ACHN (cell line): ENCODE measurements around the gene CETP.
"Not testable (repeated sequence)": the region's sequence is repeated elsewhere in the genome, so short reads cannot be mapped to it uniquely, and the experiment has no call there.

ENCODE experiments used
- DNase-seq: peaks from one replicate; pipeline ENCODE4 v3.0.0-alpha.2; 2015
- in situ Hi-C: cut with HindIII; loops from 2 replicates; pipeline ENCODE4 v1.10.0; 2017; ENCODE audit warnings: low sequenced_read_pairs, low pct_ligation_motif_present, low pct_unique_long_range_greater_than_20kb

The CETP gene

DNA sequence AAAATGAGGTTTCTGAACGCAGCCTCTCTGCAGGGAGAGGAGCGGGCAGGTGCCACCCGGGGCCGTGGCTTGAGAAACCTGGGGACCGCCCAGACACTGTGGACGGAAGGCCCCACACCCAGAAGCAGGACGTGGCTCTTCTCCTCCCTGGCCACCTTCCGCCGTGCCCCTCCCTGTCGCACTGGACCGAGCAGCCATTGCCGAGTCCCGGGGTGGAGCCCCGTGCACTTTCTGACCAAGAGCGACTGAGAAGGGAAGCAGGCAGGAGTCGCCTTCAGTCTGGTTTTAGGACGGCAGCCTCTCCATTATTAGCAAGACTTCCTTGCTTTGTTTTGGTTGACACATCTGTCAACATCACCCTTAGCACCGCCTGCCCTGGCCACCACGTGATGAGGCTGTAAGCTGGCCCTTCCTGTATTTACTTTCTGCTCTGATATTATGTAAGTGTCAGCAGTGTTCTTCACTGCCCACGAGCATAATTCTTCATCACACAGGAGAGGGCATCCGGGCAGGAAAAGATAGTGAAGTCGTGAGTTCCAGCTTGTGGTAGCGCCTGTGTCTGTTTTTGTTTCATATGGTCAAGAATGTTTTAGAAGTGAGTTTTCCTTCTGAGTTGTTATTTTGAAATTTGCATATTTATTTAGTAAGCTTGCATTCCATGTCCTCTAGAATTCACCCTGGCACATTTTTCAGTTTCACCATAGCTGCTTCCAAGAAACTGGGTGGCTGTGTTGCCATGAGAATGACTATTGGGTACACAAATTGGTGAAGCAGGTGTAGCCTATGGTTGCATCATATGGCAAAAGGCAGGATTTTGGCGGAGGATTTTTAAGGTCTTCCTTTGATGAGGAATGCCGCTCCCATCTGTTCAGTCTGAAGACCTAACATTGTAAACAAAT is 28.8 kb upstream of the CETP start:
- in situ Hi-C loops: no loop called here
- peak; percentile 64 for DNase-seq

DNA sequence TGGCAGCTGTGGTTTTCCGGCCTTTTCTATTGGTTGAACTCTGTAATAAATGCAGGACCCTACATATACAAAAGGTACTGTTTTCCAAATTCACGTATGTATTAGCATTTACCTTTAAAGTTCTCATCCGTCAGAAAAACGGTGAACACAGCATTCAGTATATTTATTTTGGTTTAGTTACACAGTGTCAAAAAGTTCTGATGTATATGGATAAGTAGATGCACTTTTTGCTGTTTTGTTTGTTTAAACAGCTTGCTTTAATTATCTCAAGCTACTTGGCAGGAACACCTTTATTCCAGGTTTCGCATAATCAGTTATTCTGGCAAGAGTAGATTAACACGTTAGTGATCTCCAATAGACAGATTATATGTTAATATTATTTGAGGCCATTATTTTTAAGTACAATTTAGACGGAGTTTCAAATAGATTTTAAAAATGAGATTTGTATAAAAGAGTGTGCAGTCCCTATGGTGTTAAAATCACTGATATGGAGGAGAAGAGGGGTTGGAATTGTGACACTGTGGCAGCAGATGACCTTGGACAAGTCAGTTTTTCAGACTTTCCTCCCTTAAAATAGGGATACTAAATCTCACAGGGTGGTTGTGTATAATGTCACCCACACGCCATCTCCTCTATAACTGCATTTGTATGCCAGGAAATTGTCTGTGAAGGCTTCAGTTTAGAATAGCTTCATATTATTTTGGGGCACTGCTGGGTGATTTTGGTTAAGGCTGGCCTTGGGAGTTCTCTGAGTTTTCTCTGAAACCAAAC is 27.7 kb upstream of the CETP start:
- in situ Hi-C loops: no loop called here

DNA sequence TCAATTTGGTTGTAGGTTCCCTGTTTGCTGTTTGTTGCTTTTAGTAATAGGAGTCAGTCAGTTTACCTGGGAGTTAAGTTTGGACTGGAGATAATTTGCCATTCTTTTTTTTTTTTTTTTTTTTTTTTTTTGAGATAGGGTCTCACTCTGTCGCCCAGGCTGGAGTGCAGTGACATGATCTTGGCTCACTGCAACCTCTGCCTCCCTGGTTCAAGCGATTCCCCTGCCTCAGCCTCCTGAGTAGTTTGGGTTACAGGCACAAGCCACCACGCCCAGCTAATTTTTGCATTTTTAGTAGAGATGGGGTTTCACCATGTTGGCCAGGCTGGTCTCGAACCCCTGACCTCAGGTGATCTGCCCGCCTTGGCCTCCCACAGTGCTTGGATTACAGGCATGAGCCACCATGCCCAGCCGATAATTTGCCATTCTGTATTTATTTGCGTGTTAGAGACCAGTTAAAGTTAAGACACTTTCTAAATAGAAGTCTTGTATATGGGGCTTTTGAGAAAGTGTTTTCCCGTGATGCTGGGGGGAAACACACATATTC is 27.1 kb upstream of the CETP start:
- in situ Hi-C loops, DNase-seq: not testable (repeated sequence)

More for the DNA sequence above, 27.7 kb upstream of the CETP start:
- no peak for DNase-seq

DNA sequence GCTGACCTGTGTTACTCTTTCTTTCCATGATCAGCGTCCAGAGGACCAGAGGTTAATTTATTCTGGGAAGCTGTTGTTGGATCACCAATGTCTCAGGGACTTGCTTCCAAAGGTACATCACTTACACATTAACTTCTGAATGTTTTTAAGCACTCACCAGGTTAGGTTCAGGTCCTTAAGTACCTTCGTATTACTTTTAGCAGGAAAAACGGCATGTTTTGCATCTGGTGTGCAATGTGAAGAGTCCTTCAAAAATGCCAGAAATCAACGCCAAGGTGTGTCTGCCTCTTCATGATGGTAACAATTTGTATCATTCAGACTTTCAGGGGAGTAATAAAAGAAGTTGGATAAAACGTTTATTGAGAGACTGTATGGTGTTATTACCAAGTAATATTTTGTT is 26.5 kb upstream of the CETP start:
- no peak for DNase-seq
- in situ Hi-C loops: no loop called here

DNA sequence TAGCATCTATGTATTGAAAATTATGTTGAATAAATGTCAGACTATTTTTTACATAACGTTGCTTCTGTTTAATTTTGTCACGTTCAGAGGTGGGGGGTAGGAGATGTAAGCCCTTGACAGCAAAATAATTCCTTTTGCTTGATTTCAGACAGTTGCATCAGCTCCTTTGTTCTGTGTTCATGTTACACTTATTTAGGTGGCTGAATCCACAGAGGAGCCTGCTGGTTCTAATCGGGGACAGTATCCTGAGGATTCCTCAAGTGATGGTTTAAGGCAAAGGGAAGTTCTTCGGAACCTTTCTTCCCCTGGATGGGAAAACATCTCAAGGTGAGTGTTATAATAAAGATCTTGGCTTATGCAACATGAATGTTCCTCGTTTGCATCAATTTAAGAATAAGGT is 25.3 kb upstream of the CETP start:
- in situ Hi-C loops: no loop called here
- no peak for DNase-seq

DNA sequence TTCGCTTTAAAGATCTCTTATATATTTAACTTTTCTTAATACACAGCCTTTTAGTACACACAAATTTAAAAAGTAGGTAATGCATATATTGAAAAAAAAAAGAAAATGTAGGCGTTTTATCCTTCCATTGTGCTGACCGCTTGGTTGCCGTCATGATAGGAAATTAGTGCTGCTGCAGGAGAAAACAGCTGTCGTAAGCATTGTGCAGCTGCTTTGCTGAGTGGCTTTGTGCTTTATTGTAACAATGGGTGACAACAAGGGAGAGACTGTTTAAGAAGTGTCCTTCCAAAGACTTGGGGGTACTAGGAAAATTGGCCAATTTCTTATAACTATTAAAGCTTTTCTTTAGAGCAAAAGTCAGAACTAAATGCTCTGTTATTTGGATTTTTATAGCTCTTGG is 24.8 kb upstream of the CETP start:
- DNase-seq: no peak
- in situ Hi-C loops: no loop called here

DNA sequence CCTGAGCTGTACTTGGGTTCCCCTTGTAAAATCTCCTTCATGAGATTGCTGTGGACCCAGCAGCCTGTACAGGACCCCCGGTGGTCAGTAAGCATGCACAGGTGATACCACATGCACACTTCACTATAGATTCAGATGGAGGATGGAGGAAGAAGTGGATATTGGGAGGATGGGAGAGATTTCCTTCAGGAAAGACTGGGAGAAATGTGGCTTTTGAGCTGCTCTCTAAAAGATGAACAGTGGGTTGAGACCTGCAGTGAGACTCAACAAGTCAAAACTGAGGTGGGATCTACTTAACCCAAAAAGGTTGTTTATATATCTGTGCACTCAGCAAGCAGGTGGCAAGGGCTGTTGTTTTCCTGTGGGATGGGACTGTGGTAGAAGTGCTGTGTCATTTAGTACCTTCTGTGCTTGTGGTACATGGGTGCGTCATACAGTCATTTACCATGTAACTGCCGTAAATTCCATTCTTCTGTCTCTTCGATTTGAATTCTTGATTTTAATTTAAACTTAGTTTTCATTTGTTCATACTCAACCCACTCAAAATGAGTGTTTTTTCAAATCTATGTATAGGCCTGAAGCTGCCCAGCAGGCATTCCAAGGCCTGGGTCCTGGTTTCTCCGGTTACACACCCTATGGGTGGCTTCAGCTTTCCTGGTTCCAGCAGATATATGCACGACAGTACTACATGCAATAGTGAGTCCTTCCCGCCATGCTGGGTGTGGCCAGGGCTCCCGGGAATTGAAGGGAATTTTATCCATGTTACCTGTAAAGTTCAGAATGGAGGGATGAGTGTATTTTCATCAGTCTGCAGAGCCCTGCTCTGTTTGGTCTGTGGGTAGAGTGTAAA is 22.9 kb upstream of the CETP start:
- in situ Hi-C loops: no loop called here
- DNase-seq: no peak

DNA sequence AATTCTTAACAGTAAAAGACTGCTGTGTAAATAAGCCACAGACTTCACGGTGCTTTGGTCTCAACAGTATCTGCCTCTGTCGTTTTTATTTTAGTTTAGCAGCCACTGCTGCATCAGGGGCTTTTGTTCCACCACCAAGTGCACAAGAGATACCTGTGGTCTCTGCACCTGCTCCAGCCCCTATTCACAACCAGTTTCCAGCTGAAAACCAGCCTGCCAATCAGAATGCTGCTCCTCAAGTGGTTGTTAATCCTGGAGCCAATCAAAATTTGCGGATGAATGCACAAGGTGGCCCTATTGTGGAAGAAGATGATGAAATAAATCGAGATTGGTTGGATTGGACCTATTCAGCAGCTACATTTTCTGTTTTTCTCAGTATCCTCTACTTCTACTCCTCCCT is 21.9 kb upstream of the CETP start:
- no peak for DNase-seq
- in situ Hi-C loops: no loop called here

DNA sequence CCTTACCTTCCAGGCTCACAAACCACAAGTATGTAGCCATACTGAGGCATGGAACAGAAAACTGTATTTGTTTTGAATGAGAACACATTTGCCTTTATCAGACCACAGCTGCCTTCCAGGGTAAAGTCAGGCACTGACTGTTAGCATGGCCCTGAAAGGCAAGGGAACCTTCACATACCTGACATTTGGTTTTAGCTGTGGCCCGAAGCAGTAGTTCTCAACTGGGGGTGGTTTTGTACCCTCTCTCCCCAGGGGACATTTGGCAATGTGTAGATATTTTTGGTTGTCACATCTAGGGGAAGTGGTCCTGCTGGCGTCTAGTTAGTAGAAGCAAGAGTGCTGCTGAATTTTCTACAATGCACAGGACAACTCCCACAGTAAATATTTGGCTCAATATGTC is 20.7 kb upstream of the CETP start:
- in situ Hi-C loops: no loop called here
- DNase-seq: no peak

DNA sequence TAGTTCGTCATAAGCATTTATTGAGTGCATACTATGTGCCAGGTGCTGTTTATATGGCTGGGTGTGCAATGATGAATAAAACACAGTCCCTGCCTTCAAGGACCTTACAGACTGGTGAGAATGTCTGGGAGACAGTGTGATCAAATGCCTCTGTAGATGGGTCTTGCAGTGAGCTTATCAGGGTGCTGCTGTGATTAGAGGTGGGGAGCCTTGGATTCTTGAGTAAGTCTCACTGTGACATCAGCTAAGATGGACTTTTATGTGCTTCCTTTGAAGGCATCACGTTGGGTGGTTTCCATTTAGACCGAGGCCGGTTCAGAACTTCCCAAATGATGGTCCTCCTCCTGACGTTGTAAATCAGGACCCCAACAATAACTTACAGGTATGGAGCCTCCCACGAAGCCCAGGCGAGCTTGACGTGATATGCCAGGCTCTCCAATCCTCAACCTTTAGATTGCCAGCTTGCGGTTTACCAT is 19.9 kb upstream of the CETP start:
- no peak for DNase-seq
- in situ Hi-C loops: no loop called here

DNA sequence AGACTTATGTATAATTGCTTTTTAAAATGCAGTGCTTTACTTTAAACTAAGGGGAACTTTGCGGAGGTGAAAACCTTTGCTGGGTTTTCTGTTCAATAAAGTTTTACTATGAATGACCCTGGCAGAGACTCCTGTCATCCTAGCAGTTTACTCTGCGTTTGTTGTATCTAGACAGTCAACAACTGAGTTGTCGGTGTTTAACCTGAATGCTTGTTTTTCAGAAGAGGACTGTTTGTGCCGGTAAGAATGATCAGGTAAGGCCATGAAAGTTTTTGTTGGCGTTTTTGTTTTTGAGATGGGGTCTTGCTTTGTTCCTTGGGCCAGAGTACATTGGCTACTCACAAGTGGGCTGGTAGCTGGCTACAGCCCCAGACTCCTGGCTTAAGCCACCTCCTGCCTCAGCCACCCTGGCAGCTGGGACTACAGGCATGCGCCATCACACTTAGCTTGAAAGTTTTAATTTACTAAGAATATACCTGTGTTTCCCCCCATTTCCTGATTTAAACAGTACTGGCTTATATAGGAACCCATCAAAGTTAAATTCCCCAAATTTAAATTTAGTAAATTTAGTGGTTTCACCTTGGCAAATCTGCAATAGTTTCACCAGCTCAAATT is 17.9 kb upstream of the CETP start:
- DNase-seq: no peak
- in situ Hi-C loops: no loop called here

DNA sequence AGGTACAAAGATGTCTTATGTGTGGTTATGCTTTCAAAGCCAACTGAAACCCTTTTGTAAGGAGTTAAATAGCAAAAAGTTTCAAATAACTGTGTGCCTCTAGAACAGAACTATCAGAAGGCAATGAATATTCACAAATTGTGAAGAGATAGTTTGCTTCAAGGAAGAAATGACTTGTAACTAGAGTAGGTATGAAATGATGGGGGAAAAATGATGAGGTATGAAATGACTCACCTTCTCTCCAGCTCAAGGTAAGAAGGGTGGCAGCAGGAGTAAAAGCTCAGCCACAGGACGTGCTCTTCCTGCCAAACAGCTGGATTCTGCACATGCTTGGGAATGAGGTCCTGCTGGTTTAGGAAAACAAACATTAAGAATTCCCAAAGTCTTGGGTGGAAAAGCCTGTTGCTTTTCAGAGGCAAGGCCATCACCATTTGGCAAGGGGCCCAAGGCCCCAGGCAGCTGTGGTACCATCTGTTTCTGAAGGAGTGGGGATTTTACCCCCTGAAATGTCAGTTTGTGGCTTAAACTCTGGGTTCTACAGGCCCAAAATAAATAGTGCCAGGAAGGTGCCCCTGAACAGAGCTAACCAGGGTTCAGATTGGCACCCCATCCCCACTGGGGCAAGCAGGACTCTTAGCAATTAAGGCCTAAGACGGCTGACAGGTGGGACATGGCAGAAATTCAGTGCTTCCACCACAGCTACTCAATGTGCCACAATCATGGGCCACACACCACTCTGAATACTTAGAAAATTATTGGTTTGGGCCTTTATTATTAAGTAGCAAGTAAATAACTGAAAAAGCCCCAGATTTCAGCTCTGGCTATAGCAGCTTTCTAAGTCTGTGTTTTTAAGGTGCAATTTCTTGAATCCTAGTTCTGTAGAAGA is 16.6 kb upstream of the CETP start:
- in situ Hi-C loops: no loop called here
- DNase-seq: no peak

DNA sequence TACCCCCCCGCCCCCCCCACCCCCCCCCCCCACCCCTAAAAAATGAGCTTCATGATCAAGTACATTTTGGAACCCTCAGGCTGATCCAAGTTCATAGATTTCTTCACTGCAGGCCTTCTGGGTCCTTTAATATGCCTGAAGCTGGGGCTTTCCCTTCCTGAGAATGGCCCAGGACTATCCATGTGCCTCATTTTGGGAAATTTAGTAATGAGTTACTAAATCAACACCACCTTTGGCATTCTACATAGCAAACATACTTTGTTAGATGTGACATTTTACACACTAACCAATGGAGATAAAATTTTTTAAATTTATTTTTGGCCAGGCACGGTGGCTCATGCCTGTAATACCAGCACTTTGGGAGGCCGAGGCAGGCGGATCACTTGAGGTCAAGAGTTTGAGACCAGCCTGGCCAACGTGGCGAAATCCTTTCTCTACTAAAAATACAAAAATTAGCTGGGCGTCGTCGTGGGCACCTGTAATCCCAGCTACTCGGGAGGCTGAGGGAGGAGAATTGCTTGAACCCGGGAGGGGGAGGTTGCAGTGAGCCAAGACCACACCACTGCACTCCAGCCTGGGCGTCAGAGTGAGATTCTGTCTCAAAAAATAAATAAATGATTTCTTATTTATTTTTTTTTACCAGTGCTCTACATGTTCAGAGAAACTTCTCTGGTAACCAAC is 15.8 kb upstream of the CETP start:
- DNase-seq: no peak
- in situ Hi-C loops: no loop called here

DNA sequence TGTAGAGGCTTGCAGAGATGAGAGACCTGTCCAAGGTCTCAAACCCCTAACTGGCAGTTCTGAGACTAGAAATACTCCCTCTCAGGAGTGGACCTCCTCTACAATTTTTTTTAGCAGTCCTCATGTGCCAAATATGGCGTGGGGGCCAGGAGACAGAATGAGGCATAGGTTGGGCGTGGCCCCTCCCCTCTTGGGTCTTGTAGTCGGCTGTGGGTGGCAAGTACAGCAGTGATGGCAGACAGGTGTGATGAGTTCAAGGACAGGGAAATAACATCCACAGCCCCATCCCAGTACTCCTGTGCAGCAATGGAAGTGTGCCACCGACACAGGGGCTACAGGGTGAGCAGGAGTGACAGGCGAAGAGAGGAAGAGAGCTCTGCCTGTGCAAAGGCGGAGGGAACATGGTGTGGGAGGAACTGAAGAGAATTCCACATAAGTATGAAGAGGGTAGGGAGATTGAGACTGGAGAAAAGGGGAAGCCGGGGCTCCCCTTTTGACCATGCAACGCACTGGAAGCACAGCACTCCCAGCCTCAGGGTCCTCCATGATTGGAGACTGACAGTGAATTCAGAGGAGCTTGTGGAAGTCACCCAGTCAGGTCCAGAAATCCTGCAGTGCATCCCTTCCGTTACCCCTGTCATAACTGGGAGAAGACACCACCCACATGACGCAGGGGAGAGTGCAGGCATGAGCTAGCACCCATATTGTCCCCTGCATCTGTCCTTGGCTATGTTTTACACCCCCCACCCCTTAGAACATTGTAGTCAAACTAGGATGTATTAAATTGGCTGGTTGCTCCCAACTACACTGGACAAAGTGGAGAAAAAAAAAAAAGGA is 14.8 kb upstream of the CETP start:
- in situ Hi-C loops: no loop called here
- DNase-seq: no peak

DNA sequence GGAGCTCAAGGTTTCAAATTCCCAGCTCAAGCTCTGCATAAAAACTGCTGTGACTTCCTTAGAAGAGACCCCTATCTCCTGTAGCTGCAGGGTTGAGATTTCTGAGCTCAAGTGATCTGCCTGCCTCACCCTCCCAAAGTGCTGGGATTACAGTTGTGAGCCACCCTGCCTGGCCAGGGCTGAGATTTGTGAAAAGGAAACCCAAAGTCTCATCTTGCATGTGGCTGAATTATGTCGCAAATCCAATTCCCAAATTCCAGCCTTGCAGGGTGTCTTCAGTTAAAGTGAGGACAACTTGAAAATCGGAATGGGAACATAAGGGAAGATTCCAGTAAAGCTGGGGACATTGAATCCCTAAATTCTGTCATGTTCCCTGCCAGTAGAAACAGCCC is 14.2 kb upstream of the CETP start:
- no peak for DNase-seq
- in situ Hi-C loops: no loop called here

DNA sequence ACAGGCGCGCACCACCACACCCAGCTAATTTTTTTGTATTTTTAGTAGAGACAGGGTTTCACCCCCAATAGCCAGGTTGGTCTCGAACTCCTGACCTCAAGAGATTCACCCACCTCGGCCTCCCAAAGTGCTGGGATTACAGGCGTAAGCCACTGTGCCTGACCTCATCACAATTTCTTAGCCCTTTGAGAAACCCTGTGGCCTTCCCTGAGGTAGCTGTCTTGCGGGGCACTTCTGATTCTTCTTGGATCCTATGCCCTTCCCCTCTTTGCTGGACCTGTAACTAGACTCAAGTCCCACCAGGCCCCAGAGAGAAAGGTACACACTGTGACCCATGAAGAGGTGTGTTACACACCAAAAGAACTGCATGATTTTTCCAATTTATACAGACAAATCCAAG is 13.5 kb upstream of the CETP start:
- no peak for DNase-seq
- in situ Hi-C loops: no loop called here
